GM19468 (cell line): Measurements from ENCODE around the gene HELZ2.

Experiments
- ATAC-seq: cut with Tn5 transposase; IDR thresholded peaks from one replicate; pipeline ENCODE4 v1.9.1; 2021; ENCODE audit warnings: mild to moderate bottlenecking, moderate library complexity, moderate number of reproducible peaks; ENCODE audit not compliant: unreplicated experiment; ENCODE audit errors: extremely low read depth

The HELZ2 gene

DNA sequence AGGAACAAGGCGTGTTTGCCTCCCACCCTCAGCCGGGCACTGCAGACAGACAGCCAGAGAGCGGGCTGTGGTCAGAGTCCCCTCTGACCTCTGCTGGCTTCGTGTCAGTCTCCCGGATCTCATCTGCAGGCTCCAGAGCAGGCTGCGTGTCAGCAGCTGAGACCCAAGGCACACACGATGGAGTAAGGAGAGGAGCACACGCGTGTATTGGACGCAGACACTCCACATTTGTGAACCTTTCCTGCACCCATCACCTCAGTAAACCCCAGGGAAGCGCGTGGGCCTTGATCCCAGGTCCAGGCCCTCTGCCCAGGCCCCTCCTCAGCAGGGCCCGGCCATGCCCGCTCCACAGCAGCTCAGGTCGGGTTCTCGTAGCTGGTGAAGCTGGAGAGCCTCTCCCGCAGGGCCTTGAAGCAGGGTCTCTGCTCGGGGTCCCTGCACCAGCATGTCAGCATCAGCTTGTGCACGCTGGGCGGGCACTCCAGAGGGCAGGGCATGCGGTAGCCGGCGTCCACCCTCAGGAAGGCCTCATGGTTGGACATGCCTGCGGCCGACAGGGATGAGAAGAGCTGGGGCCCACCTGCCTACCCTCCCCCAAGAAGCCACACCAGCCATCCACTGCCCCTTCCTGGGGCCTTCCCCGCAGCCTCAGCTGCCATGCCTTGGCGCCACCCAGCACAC is 44.7 kb downstream of the HELZ2 start:
- ATAC-seq, result no peak

DNA sequence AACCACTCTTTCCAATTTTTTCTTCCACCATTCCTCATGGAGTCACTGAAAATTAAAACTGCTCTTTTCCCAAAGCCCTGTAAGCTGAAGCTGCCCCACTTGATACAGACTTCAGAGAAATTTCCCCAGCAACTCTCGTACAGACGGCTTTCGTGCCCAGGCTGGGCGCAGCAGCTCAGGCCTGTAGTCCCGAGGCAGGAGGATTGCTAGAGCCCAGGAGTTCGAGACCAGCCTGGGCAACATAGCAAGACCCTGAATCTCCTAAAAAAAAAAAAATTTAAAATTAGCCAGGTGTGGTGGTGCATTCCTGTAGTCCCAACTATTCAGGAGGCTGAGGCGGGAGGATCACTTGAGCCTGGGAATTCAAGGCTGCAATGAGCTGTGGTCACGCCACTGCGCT is 46.9 kb downstream of the HELZ2 start:
- no peak for ATAC-seq

DNA sequence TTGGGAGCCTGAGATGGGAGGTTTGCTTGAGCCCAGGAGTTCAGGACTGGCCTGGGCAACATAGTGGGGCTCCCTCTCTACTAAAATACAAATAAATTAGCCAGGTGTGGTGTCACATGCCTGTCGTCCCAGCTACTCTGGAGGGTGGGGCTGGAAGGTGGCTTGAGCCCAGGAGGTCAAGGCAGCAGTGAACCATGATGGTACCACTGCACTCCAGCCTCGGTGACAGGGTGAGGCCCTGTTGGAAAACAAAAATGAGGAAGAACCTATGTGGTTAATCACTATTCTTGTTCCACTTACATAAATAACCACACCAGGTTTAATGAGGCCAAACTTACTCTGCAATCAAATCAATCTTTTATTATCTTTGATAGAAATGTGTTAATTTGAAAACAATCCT is 48.1 kb downstream of the HELZ2 start:
- ATAC-seq, result no peak

DNA sequence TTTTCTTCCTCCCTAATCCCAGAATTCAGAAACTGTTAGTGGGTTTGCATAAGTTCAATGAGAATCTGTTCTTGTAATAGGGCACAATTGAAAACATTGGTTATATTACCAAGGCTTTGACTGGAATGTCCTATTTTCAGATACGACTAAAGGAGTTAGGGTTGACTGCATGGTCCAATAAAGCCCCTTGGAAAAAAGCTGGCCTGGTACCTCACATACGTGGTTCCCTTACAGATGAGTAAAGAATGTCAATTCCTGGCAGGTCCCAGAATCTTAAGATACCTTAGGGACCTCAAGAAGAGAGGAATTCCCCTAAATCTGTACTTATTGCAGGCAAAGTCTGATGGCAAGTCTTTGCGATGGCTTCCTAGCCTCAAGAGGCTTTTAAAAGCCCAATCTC is 48.9 kb downstream of the HELZ2 start:
- no peak for ATAC-seq
